HAP-1 (cell line): ENCODE measurements around the gene KLK14.
A peak's percentile ranks its signal among the peaks of the same experiment; 100 is the strongest.

Source experiments
- DNase-seq, 2 experiments: peaks; one replicate each; pipeline ENCODE4 v3.0.0-alpha.2; 2016 to 2020; ENCODE audit warnings: low spot score in 2 of 2
- H3K27me3 ChIP-seq: fragments of 250-450 bp; sonication (Bioruptor Pico); 2 replicates; pipeline ENCODE4 v1.5.1; 2020; ENCODE audit warnings: low read depth, mild to moderate bottlenecking, moderate library complexity
- H3K36me3 ChIP-seq: fragments of 250-450 bp; sonication (Bioruptor Pico); replicated peaks from 2 replicates; pipeline ENCODE4 v1.5.1; 2020; ENCODE audit warnings: mild to moderate bottlenecking
- H3K4me1 ChIP-seq: fragments of 250-450 bp; sonication (Bioruptor Pico); 2 replicates; pipeline ENCODE4 v1.5.1; 2020; ENCODE audit warnings: mild to moderate bottlenecking
- H3K4me3 ChIP-seq: fragments of 250-450 bp; sonication (Bioruptor Pico); 2 replicates; pipeline ENCODE4 v1.5.1; 2020; ENCODE audit warnings: mild to moderate bottlenecking, moderate library complexity
- H3K9me3 ChIP-seq: fragments of 250-450 bp; sonication (Bioruptor Pico); 2 replicates; pipeline ENCODE4 v1.5.1; 2020; ENCODE audit warnings: mild to moderate bottlenecking, moderate library complexity
- in situ Hi-C: fragments of 300-500 bp; cut with MboI; formaldehyde crosslinking; loops from 3 replicates; pipeline ENCODE4 v1.14.3; 2020; ENCODE audit warnings: low sequenced_read_pairs, inconsistent platforms, mixed read lengths

Gene KLK14

DNA sequence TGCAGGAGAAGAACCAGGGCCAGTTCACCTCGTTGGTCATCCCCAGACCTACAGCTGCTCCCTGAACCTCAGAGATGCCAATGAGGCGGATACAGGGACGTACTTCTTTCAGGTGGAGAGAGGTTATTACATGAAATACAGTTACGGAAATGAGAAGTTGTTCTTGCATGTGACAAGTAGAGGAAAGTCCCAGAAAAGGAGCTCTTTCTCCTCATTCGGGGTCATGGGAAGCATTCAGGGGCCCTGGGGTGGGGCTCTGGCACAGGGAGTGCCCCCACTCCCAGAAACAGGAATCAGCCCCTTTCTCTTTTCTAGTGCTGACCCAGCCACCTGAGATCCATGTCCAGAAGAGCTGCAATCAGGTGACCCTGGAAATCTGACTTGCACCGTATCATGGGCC is 37.5 kb upstream of the KLK14 start:
- no peak for DNase-seq
- Histone ChIP-seq H3K4me1 (no peaks in the 10 kb centered on the region), H3K27me3 (peaks cover 3% of the 10 kb centered on the region; the same call in 1 of the 2 replicates), H3K36me3 (no peaks in the 10 kb centered on the region), H3K4me3 (no peak overlapping the region), H3K9me3 (no peaks in the 10 kb centered on the region)
- in situ Hi-C loops = no loop called here

GRCh38 chr19:51119611-51120010 is 36.9 kb upstream of the KLK14 start:
- Histone ChIP-seq H3K9me3 (no peaks in the 10 kb centered on the region), H3K27me3 (peaks cover 3% of the 10 kb centered on the region; the same call in 1 of the 2 replicates), H3K4me1 (no peaks in the 10 kb centered on the region), H3K36me3 (no peaks in the 10 kb centered on the region), H3K4me3 (no peak overlapping the region)
- no peak for DNase-seq
- in situ Hi-C loops = no loop called here

GRCh38 chr19:51119101-51119500 is 36.4 kb upstream of the KLK14 start:
- no peak for DNase-seq
- Histone ChIP-seq H3K4me1 (no peaks in the 10 kb centered on the region), H3K36me3 (no peaks in the 10 kb centered on the region), H3K4me3 (no peak overlapping the region), H3K27me3 (peaks cover 7% of the 10 kb centered on the region; the same call in 1 of the 2 replicates), H3K9me3 (no peaks in the 10 kb centered on the region)
- in situ Hi-C loops = no loop called here

- Histone ChIP-seq H3K27me3 (peaks cover 15% of the 10 kb centered on the region), H3K4me1 (no peaks in the 10 kb centered on the region), H3K9me3 (no peaks in the 10 kb centered on the region), H3K36me3 (no peaks in the 10 kb centered on the region), H3K4me3 (no peak overlapping the region)
- no peak for DNase-seq
- in situ Hi-C loops = no loop called here
Observed at GRCh38 chr19:51116736-51117286, 34.1 kb upstream of the KLK14 start.

- DNase-seq = no peak
- peaks cover 20% of the 10 kb centered on the region for H3K27me3 ChIP-seq
- H3K4me3 ChIP-seq = no peak overlapping the region
- in situ Hi-C loops = no loop called here
- no peaks in the 10 kb centered on the region for H3K36me3 ChIP-seq
- H3K4me1 ChIP-seq = no peaks in the 10 kb centered on the region
- no peaks in the 10 kb centered on the region for H3K9me3 ChIP-seq
Observed at GRCh38 chr19:51114087-51114729, 31.5 kb upstream of the KLK14 start.

GRCh38 chr19:51111606-51112005 is 28.9 kb upstream of the KLK14 start:
- peaks cover 9% of the 10 kb centered on the region for H3K4me1 ChIP-seq
- H3K4me3 ChIP-seq = no peak overlapping the region
- peak in 1 of 2 experiments; percentile 33 for DNase-seq
- peaks cover 20% of the 10 kb centered on the region for H3K27me3 ChIP-seq
- in situ Hi-C loops = no loop called here
- H3K9me3 ChIP-seq = no peaks in the 10 kb centered on the region
- H3K36me3 ChIP-seq = no peaks in the 10 kb centered on the region

GRCh38 chr19:51110666-51110971 is 27.9 kb upstream of the KLK14 start:
- H3K4me1 ChIP-seq = peaks cover 9% of the 10 kb centered on the region
- no peaks in the 10 kb centered on the region for H3K9me3 ChIP-seq
- no peak overlapping the region for H3K4me3 ChIP-seq
- DNase-seq = no peak
- no peaks in the 10 kb centered on the region for H3K36me3 ChIP-seq
- peaks cover 20% of the 10 kb centered on the region for H3K27me3 ChIP-seq
- in situ Hi-C loops = no loop called here

GRCh38 chr19:51108805-51109146 is 26.1 kb upstream of the KLK14 start:
- Histone ChIP-seq H3K4me3 (peak overlapping the region; percentile 86), H3K4me1 (peaks cover 9% of the 10 kb centered on the region), H3K9me3 (no peaks in the 10 kb centered on the region), H3K27me3 (peaks cover 16% of the 10 kb centered on the region), H3K36me3 (no peaks in the 10 kb centered on the region)
- in situ Hi-C loops = no loop called here
- DNase-seq = no peak

DNA sequence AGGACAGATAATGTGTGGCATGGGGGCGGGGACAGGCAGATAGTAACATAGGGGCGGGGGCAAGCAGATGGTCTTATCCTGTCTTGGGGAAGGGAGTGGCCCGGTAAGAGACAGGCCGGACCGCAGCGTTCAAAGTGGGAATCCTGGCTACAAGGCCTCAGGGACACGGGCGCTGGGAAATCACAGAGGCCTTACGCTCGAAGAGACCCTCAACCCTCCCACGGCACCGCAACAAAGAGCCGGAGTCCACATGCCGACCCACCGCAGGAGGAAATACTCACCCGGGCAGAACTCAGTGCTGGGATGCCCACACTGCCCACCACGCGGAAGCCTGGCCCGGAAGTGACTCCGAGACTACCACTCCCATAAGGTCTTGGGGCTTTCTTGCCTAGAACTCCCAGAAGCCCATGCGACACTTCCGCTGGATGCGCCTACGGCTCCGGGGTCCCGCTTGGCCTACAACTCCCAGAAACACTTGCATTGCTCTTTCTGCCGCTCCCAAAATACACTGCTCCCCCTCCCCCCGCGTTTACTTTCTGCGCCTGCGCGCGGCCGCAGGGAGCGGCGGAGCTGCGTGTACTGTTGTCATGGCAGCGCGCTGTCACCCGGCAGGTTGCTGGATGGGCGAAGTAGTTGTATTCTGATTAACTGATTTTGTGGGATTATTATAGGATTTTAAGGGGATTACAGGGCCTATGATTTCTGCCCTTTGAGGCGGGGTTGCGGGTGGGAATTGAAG is 25.5 kb upstream of the KLK14 start, which contains the start of gene CTU1:
TSS of gene CTU1 (minus strand) at position 344 of the 739 bp plus-strand sequence. CDS start 3,840 bp downstream, outside the sequence.
- peaks cover 9% of the 10 kb centered on the region for H3K4me1 ChIP-seq

DNA sequence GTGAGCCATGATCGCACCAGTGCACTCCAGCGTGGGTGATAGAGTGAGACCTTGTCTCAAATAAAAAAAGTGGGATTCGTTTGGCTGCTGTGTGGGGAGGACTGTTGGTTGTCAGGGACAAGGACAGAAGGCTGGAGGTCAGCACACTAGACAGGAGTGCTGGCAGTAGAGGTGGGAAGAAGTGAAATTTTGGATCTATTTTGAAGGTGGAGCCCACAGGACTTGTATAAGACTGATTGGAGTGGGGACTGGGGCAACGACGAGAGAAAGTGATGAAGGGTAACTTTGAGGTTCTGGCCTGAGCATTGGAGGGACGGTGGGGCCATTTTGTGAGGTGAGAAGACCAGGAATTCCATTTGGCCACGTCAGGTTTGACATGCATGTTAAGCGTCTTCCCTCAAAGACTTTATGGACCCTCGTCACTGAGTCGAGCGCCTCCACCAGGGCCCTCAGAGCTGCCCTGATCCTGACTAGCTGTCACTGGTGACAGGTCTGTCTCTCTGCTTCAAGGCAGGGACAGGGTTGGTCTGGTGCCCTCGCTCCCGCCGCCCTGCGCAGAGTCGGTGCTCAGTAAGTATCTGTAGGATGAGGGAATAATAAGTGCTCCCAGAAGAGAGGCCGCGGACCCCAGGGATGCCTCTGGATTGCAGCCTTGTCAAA is 24.8 kb upstream of the KLK14 start:
- Histone ChIP-seq H3K36me3 (peaks cover 9% of the 10 kb centered on the region), H3K27me3 (peaks cover 12% of the 10 kb centered on the region), H3K9me3 (no peaks in the 10 kb centered on the region), H3K4me3 (peak overlapping the region; percentile 86), H3K4me1 (peaks cover 9% of the 10 kb centered on the region)
- no peak for DNase-seq
- in situ Hi-C loops = no loop called here

More for the DNA sequence above, 25.5 kb upstream of the KLK14 start, which contains the start of gene CTU1:
- peak; percentile 98 for DNase-seq
- Histone ChIP-seq H3K27me3 (peaks cover 16% of the 10 kb centered on the region), H3K36me3 (peaks cover 2% of the 10 kb centered on the region; the same call in 1 of the 2 replicates), H3K9me3 (no peaks in the 10 kb centered on the region), H3K4me3 (peak within 1 kb of the TSS; percentile 86)
- in situ Hi-C loops = no loop called here

DNA sequence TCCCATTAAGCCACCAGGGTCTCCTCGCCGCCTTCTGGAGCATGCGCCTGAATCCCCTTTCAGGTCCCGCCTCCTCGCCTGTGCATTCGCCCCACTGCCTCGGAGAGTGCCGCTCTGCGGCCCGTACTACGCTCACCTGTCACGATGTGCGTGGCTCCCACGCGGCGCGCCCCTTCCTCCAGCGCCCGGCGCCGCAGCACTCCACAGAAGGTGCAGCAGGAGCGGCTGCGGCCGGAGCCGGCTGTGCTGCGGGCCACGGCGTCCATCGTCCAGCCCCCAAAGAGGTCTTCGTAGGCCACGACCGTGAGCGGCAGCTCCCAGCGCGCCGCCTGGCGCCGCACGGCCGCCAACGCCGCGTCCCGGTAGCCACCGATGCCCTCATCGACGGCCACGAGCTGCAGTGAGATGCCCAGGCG is 21.2 kb upstream of the KLK14 start:
- in situ Hi-C loops = no loop called here
- Histone ChIP-seq H3K9me3 (no peaks in the 10 kb centered on the region), H3K27me3 (no peaks in the 10 kb centered on the region), H3K36me3 (peaks cover 19% of the 10 kb centered on the region), H3K4me1 (peaks cover 9% of the 10 kb centered on the region), H3K4me3 (no peak overlapping the region)
- no peak for DNase-seq

DNA sequence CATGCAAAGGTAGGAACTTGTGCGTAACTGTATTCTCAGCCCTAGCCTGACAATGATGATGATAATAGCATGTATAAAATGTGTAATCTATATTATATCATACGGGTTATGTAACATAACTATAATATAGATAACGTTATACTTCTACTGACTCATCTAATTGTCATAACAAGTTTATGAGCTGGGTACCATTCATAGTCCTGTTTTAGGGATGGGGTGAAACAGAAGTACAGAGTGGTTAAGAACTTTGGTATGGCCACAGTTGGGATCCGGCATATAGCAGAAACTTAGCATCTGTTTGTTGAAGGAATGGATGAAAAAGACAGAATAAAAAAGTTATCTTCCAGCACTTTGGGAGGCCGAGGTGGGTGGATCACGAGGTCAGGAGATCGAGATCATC is 20.3 kb upstream of the KLK14 start:
- Histone ChIP-seq H3K36me3 (peaks cover 19% of the 10 kb centered on the region), H3K27me3 (no peaks in the 10 kb centered on the region), H3K4me1 (peaks cover 6% of the 10 kb centered on the region), H3K4me3 (no peak overlapping the region), H3K9me3 (no peaks in the 10 kb centered on the region)
- in situ Hi-C loops = no loop called here
- no peak for DNase-seq

DNA sequence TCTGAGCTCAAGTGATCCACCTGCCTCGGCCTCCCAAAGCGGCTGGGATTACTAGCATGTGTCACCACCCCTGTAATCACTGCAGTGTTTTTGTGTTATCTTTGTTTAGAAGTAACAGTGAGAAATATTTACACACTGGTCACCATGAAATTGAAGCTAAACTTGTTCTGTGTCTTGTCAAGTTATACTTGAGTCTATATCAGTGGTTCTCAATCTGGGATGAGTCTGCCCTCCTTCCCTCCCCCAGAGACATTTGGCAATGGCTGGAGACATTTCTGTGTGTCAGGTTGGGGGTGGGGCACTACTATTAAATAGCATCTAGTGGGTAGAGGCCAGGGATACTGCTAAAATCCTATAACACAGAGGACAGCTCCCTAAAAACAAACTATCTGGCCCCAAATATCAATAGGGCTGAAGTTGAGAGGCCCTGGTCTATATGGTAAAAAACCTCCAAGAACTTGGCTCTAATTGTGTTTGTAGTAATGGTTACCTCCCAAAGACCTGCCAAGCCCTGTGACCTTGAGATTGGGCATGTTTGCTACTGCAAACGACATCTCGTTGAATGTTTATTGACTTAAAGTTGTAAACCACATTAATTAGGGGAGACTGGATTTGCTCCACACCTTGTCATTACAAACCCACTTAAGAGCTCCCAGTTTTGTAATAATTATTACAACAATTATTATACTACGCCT is 18.6 kb upstream of the KLK14 start:
- in situ Hi-C loops = no loop called here
- DNase-seq = no peak
- H3K36me3 ChIP-seq = peaks cover 19% of the 10 kb centered on the region

More for the DNA sequence above, 18.6 kb upstream of the KLK14 start:
- Histone ChIP-seq H3K4me1 (no peaks in the 10 kb centered on the region), H3K27me3 (no peaks in the 10 kb centered on the region), H3K9me3 (no peaks in the 10 kb centered on the region), H3K4me3 (no peak overlapping the region)
